Lower lobe of right lung (tissue), 2 donors: ENCODE measurements around the gene NDUFV1. TPM values are rescaled to one million over a fixed set of nuclear protein-coding genes. Genes with fewer than 3 reads are reported as not detected.

ENCODE experiments used
- ATAC-seq, 2 donors: fragments of 200-7000 bp; cut with Tn5 transposase; one replicate each; pipeline ENCODE4 v1.9.1; 2020 to 2022; ENCODE audit warnings: mild to moderate bottlenecking in 2 of 2, moderate library complexity in 2 of 2
- DNase-seq: peaks from one replicate; pipeline ENCODE4 v3.0.0-alpha.2; 2020
- H3K27ac ChIP-seq: fragments of 200-600 bp; one replicate; pipeline ENCODE4 v1.8.0; 2022
- H3K27me3 ChIP-seq: fragments of 200-600 bp; one replicate; pipeline ENCODE4 v1.8.0; 2022; ENCODE audit warnings: low read depth
- H3K36me3 ChIP-seq: fragments of 200-600 bp; one replicate; pipeline ENCODE4 v1.8.0; 2022; ENCODE audit warnings: mild to moderate bottlenecking
- H3K4me1 ChIP-seq: fragments of 200-600 bp; one replicate; pipeline ENCODE4 v1.8.0; 2022
- H3K4me3 ChIP-seq: fragments of 200-600 bp; one replicate; pipeline ENCODE4 v1.8.0; 2022; ENCODE audit warnings: mild to moderate bottlenecking
- H3K9me3 ChIP-seq: fragments of 200-600 bp; one replicate; pipeline ENCODE4 v1.8.0; 2022
- intact Hi-C: fragments of 100-400 bp; cut with DNase I; formaldehyde crosslinking; loops from one replicate; pipeline ENCODE4 v1.11.0; 2022
- total RNA-seq: library from RNA; stranded (reverse); fragmentation: NEBNext Ultra II Directional; extraction: Animal tissue kit (Norgen Biotek cat#: 25700); gene quantifications from one replicate; pipeline ENCODE4 v1.2.1, GENCODE V29; 2021
- TF ChIP-seq, protein P1 (sequence below): fragments of 200-600 bp; IDR thresholded peaks from one replicate; pipeline ENCODE4 v1.8.0; 2022; ENCODE audit warnings: antibody characterized with exemption, mild to moderate bottlenecking
- donor health status: DM: no; HTN: yes; CAD: no; lungs with severe emphysema.

NDUFV1 gene
- total RNA-seq, 1 donor from 2014 or later = 143 TPM

DNA sequence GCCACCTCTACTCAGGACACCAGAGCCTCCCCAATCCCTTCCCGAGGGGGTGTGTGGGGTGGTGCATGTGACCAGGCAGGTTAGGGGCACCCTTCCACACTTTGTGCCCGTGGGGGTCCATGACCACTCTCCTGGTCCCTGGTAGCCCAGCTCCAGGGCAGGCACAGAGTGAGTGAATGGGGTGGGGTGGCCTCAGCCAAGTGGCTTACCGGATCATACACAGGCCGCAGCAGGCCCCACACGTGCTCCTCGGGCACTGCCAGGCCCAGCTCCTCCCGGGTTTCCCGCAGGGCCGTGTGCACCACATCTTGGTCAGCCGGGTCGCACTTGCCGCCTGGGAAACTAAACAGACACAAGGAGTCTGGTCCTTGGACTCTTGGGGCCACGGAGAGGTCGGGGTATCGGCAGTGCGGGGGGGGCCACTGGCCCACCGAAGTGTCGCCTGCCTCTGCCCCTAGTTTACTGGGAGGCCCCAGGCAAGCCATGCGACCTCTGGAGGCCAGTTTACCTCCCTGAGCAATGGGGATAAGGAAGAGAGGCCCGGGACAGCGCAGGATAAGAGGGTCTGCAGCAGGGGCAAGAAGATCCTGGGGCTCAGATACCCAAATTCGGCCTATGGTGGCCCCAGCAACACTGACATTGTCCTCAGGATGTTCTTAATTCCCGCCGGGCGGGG, 22.1 kb downstream of the NDUFV1 start:
- H3K27me3 ChIP-seq = no peaks in the 10 kb centered on the region
- no peaks in the 10 kb centered on the region for H3K9me3 ChIP-seq
- H3K4me1 ChIP-seq = peaks cover 14% of the 10 kb centered on the region
- H3K36me3 ChIP-seq = no peaks in the 10 kb centered on the region
- DNase-seq (peak; percentile 51), ATAC-seq (no peak)
- peak overlapping the region; percentile 80 for H3K4me3 ChIP-seq
- intact Hi-C loops = no loop called here
- peak overlapping the region; percentile 87 for H3K27ac ChIP-seq
- TF ChIP-seq, protein P1, sequence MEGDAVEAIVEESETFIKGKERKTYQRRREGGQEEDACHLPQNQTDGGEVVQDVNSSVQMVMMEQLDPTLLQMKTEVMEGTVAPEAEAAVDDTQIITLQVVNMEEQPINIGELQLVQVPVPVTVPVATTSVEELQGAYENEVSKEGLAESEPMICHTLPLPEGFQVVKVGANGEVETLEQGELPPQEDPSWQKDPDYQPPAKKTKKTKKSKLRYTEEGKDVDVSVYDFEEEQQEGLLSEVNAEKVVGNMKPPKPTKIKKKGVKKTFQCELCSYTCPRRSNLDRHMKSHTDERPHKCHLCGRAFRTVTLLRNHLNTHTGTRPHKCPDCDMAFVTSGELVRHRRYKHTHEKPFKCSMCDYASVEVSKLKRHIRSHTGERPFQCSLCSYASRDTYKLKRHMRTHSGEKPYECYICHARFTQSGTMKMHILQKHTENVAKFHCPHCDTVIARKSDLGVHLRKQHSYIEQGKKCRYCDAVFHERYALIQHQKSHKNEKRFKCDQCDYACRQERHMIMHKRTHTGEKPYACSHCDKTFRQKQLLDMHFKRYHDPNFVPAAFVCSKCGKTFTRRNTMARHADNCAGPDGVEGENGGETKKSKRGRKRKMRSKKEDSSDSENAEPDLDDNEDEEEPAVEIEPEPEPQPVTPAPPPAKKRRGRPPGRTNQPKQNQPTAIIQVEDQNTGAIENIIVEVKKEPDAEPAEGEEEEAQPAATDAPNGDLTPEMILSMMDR = no peak

DNA sequence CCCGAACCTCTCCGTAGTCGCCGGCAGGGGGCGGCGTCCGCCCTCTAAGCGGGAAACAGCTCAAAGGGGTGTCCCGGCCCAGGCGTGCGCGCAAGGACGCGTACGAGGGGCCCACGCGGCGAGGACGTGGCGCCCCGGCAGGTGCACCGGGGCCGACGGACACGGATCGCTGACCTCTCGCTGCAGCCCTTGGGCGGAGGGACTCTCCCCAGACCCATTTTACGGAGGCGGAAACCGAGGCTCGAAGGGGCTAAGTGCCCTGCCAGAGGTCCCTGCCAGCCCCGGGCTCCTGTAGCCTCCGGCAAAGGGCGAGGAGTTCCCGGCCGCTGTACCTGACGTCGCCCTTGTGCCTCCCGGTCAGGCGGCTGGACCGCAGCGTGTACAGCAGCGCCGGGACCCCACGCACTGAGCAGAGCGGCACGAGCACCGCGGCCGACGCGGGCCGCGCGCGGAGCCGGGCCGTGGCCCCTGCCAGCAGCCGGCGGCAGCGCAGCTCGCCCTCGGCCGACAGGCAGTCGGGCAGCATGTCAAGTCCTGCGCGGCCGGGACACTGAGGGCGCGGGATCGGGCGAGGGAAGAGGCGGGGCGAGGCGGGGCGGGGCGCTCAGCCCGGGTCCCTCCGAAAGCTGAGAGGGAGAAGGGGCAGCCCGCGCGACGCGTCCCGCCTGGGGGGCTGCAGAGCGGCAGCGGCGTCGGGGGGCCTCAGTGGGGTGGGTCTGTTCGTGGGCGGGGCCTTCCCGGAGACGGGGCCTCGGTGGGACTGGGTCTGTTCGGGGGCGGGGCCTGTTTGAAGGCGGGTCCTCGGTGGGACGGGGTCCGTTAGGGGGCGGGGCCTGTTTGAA, 22.9 kb downstream of the NDUFV1 start, which contains the start of gene NUDT8:
NUDT8 (minus strand) TSS at position 552 of the 842 bp plus-strand sequence; CDS start at position 526, 26 bp downstream.
- Histone ChIP-seq H3K4me3 (peak within 1 kb of the TSS; percentile 80), H3K4me1 (peaks cover 14% of the 10 kb centered on the region), H3K27ac (peak within 1 kb of the TSS; percentile 87), H3K27me3 (no peaks in the 10 kb centered on the region), H3K9me3 (no peaks in the 10 kb centered on the region), H3K36me3 (no peaks in the 10 kb centered on the region)
- intact Hi-C loops = no loop called here
- ATAC-seq = peak; percentile 78 to 84
- DNase-seq = peak; percentile 91
- TF ChIP-seq, protein P1 = peak; percentile 90

DNA sequence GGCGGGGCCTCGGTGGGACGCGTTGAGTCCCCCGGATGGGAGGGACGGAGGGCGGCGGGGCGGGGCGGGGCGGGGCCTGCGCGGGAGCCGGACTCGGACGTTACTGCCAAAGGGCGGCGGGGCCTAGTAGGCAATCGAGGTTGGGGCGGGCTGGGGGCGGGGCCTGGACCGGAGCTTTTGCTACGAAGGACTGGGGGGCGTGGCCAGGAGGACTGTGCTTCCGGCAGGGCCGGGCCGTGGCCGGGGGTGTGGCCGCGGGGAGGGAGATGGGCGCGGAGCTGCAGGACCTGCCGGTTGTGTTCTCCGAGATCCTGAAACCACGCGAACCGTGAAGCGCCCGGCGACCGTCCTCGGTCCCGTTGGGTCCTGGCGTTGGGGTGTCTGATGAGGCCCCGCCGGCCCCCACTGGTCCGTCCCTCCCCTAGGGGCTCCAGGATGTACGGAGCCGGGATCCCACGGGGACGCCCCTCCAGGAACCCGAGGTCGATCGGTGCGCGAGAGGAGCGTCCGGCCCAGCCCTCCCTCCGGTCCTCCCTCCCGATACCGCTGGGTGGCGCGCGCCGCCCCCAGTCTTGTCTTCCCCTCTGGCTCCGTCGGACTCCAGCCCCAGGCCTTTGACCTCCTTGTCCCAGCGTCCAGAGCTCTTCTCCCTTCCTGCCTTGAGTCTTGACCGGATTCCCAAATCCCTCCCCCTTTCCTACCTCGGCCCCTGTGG, 23.6 kb downstream of the NDUFV1 start:
- ATAC-seq = peak; percentile 93 to 95
- Histone ChIP-seq H3K36me3 (no peaks in the 10 kb centered on the region), H3K27me3 (peaks cover 8% of the 10 kb centered on the region), H3K9me3 (no peaks in the 10 kb centered on the region), H3K4me1 (peaks cover 14% of the 10 kb centered on the region), H3K27ac (peak overlapping the region; percentile 87), H3K4me3 (peak overlapping the region; percentile 80)
- intact Hi-C loops = no loop called here
- TF ChIP-seq, protein P1 = peak; percentile 66
- DNase-seq = peak; percentile 99

DNA sequence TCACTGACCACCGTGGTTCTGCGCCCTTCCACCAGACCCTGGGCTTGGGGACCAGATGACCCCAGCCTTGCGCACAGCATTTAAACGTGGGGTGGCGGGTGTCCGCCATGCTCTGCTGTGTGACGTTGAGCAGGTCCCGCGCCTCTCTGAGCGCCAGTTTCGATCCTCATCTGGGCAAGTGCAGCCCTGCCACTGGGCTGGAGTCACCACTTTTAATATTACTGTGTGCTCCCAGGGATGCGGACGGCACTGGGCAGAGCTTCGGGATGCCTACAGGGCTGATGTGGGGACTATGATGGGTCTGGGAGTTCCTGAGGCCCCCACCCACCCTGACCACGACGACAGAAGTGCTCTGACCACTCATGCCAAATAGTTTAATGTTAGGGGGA, 24.2 kb downstream of the NDUFV1 start:
- no peaks in the 10 kb centered on the region for H3K36me3 ChIP-seq
- no peak for DNase-seq
- intact Hi-C loops = no loop called here
- TF ChIP-seq, protein P1 = no peak
- peak overlapping the region; percentile 87 for H3K27ac ChIP-seq
- ATAC-seq = no peak
- H3K9me3 ChIP-seq = no peaks in the 10 kb centered on the region
- H3K4me3 ChIP-seq = peak overlapping the region; percentile 80
- peaks cover 8% of the 10 kb centered on the region for H3K27me3 ChIP-seq
- H3K4me1 ChIP-seq = peaks cover 14% of the 10 kb centered on the region

DNA sequence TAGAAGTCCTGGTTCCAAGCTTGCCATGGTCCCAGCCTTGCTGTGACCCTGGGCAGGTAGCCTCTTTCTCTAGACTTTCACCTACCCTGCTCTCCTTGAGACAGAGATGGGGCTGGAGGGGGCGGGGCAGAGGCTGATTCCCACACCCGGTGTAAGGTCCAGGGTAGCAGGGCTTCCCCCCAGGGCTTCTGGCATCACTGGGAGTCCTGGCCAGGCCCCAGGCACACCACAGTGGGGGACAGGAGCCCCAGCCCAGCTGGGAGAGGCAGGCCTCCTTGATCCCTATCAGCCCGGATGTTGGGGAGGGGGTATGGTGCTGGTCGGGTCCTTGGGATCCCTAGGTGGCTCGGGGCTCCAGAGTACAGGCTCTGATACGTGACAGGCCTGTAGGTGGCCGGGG, 24.7 kb downstream of the NDUFV1 start:
- Histone ChIP-seq H3K4me3 (no peak overlapping the region), H3K27ac (no peak overlapping the region), H3K36me3 (no peaks in the 10 kb centered on the region), H3K4me1 (peaks cover 14% of the 10 kb centered on the region), H3K27me3 (peaks cover 8% of the 10 kb centered on the region), H3K9me3 (no peaks in the 10 kb centered on the region)
- TF ChIP-seq, protein P1 = no peak
- DNase-seq = peak; percentile 52
- intact Hi-C loops = no loop called here
- no peak for ATAC-seq
